Hematopoietic multipotent progenitor cell treated with erythropoietin and hydrocortisone succinate and interleukin-3 and kit ligand, for 15 days (in vitro differentiated cells): Measurements from ENCODE around the gene ERN2.

Source experiments
- DNase-seq: peaks from one replicate; pipeline ENCODE4 v3.0.0-alpha.2; 2015; ENCODE audit warnings: low spot score

The ERN2 gene

GRCh38 chr16:23640615-23640930 lies 72.4 kb downstream of the ERN2 start:
- no peak for DNase-seq
